ENCODE data around the gene ZCCHC14.

ZCCHC14 gene

DNA sequence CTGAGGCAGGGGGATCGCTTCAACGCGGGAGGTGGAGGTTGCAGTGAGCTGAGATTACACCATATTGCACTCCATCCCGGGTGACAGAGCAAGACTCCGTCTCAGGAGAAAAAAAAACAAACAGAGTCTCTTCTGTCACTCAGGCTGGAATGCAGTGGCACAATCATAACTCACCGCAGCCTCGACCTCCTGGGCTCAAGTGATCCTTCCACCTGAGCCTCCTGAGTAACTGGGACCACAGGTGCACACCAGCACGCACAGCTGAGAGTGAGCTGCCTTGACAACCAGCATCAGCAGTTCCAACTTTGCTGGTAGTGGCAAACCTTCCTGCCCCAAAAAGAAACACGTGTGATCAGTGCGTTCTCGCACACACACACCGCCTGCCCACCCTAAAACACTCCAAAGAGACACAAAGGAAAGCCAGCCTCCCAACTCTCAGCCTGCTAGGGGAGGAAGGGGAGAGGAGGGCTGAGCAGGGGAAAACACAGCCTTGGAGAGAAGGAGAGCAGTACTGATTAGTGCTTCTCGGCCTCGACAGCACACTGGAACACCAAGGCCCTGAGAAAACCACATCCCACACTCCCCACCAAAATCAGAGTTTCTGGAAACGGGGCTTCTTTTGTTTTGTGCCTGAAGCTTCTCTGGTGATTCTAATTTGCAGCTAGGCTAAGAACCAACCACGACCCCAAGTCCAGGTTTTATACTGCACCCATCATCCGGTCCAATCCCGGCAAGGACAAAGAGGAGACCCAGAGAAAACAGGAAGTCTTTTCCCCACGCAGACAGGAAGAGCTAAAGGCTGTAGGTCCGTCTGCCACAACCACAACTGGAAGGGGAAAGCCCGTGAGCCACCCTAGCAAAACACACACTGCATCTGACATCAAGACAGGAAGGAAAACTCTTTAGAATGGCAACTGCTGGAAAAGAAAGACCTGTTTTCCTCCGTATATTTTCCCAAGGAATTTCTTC is 28.8 kb downstream of the ZCCHC14 start:
- no peak overlapping the region for H3K4me3 Mint-ChIP-seq
- no peaks in the 10 kb centered on the region for H3K36me3 Mint-ChIP-seq
- H3K27ac Mint-ChIP-seq, result peak overlapping the region; percentile 78
- H3K4me1 Mint-ChIP-seq, result peaks cover 28% of the 10 kb centered on the region
- peaks cover 3% of the 10 kb centered on the region for H3K27me3 Mint-ChIP-seq
- peak; percentile 76 for ATAC-seq
- no peaks in the 10 kb centered on the region for H3K9me3 Mint-ChIP-seq

DNA sequence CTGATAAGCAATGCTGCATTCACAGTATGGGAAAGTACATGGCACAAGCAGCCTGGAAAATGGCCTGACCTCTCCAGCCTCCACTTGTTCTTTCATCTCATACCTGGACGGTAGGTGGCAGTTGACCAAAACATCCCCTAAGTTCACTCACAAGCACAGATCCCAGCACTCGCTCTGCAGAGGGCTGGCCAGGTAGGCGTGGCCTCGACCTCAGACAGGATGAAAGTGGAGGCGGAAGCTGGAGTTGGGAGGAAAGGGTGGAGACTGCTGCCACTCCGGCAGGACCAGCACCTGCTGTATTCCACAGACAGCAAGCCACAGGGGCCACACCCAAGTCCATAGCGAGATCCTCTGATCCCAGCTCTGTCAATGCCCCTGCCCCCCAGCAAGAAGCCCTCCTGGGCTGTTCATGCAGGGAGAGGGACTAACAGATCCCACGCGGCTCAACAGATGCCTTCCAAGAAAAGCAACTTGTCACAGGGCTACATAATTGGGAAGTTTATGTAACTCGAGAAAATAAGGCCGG is 31.3 kb downstream of the ZCCHC14 start:
- ATAC-seq, result no peak

DNA sequence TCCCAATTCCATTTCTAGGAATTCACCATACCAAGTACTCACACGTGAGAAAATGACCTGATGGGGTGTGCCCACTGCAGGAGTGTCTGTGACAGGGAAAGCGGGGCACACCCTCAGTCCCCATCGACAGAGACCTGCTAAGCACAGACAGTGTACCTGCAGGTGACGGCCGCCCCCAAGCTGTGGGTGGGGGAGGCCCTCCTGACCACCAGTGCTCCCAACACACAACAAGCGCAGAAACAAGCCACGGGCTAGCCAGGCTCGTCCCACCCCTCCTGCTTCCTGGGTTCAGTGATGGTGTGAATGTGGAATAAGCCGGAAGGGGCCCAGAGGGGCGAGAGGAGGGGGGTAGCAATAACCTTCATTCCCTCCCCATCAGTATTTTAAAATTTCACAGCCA is 31.9 kb downstream of the ZCCHC14 start:
- no peaks in the 10 kb centered on the region for H3K36me3 Mint-ChIP-seq
- no peak for ATAC-seq
- H3K27me3 Mint-ChIP-seq, result no peaks in the 10 kb centered on the region
- no peak overlapping the region for H3K4me3 Mint-ChIP-seq
- no peaks in the 10 kb centered on the region for H3K9me3 Mint-ChIP-seq
- H3K27ac Mint-ChIP-seq, result no peak overlapping the region
- H3K4me1 Mint-ChIP-seq, result peaks cover 38% of the 10 kb centered on the region

More for the DNA sequence above, 31.3 kb downstream of the ZCCHC14 start:
- peaks cover 38% of the 10 kb centered on the region for H3K4me1 Mint-ChIP-seq
- H3K4me3 Mint-ChIP-seq, result no peak overlapping the region
- H3K27ac Mint-ChIP-seq, result no peak overlapping the region
- H3K27me3 Mint-ChIP-seq, result no peaks in the 10 kb centered on the region
- H3K36me3 Mint-ChIP-seq, result no peaks in the 10 kb centered on the region
- H3K9me3 Mint-ChIP-seq, result no peaks in the 10 kb centered on the region

DNA sequence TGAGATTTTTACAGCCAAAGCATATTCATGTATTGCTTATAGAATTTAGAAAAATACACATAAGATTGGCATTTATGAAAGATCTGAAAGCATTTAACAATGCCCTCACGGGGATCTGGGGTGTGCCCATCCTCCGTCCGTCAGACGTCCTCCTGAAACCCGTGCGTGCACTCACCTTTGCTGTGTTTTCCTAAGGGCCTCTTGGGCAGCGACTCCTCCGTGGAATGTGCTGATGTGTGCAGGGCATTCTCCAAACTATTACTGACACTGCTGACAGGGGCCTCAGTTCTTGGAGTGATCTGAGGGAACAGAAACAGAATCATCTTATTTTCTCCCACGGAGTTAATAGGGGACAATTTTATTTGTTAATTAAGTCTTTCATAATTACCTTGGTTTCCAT is 33.0 kb downstream of the ZCCHC14 start:
- no peaks in the 10 kb centered on the region for H3K9me3 Mint-ChIP-seq
- no peak overlapping the region for H3K4me3 Mint-ChIP-seq
- no peak overlapping the region for H3K27ac Mint-ChIP-seq
- no peak for ATAC-seq
- no peaks in the 10 kb centered on the region for H3K36me3 Mint-ChIP-seq
- H3K27me3 Mint-ChIP-seq, result no peaks in the 10 kb centered on the region
- peaks cover 31% of the 10 kb centered on the region for H3K4me1 Mint-ChIP-seq

DNA sequence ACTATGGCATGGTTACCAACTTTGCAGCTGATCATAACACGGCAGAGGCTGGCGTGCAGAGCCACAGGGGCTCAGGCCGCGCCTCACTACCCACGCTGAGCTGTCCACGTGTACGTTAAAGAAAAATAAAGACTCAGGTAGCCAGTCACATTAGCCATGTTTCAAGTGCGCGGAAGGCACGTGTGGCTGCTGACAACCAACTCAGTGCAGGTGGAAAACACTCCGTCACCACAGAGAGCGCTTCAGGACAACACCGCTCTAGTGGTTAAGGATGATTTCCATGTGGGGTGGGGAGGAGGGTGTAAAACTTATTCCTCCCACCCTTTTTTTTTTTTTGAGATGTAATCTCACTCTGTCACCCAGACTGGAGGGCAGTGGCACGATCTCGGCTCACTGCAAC is 33.8 kb downstream of the ZCCHC14 start:
- H3K27me3 Mint-ChIP-seq, result peaks cover 4% of the 10 kb centered on the region
- no peak for ATAC-seq
- H3K27ac Mint-ChIP-seq, result no peak overlapping the region
- H3K4me1 Mint-ChIP-seq, result peaks cover 25% of the 10 kb centered on the region
- H3K9me3 Mint-ChIP-seq, result no peaks in the 10 kb centered on the region
- no peak overlapping the region for H3K4me3 Mint-ChIP-seq
- H3K36me3 Mint-ChIP-seq, result no peaks in the 10 kb centered on the region

DNA sequence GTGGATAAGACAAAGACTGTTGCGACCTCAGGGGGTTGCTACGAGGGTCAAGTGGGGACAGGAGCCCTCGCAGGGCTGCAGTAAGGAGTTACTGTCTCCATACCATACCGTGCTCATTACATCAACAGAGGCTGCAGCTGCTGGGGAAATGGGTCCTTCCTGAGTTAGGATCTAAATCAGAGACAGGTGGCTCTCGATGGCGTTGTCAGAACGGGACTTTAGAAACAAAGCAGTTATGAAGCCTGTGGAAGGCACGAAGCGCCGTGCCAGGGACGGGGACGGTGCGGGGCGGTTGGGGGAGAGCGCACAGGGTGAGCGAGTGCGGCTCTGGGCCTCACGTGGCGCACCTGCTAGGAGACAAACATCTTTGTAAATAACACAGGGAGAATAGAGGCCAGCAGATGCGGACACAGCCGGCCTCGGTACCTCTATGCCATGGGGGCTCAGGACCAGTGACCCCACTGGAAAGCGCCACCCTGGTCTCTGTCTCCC is 34.4 kb downstream of the ZCCHC14 start:
- Mint-ChIP-seq H3K4me1 (peaks cover 23% of the 10 kb centered on the region), H3K4me3 (no peak overlapping the region), H3K36me3 (no peaks in the 10 kb centered on the region), H3K9me3 (no peaks in the 10 kb centered on the region), H3K27me3 (peaks cover 10% of the 10 kb centered on the region), H3K27ac (peak overlapping the region; percentile 82)
- ATAC-seq, result no peak

DNA sequence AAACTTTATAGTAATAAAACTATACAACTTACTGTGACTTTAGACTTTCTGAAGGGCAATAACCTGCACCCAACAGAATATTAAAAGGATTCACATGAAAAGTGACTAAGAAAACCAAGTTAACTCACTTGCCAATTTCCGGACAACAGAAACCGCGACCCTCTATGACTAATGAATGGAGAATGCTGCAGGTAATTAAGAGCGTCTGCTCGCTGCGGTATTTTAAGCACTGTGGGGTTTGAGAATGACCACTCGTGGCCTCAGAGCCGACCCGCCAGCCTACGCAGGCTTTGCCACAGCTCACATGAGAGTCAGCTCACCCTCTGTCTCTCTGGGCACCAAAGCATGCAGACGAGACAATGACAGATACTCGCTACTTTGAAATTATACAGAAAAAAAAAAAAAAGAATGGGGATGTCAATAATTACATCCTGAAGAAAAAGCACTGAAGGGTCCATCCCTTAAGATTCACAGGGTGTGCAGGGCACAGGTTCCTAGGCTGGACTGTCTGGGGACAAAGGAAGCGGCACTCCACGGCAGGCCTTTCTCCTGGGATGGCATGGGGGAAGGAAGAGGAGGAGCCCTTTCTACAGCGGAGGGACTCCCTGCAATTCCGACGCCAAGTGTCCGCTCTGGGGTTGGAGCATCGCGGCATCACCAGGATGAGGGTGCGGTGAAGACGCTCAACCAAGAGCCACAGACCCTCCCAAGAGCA is 35.0 kb downstream of the ZCCHC14 start:
- Mint-ChIP-seq H3K27ac (peak overlapping the region; percentile 82), H3K4me1 (peaks cover 21% of the 10 kb centered on the region), H3K9me3 (no peaks in the 10 kb centered on the region), H3K27me3 (peaks cover 15% of the 10 kb centered on the region), H3K4me3 (peak overlapping the region; percentile 26), H3K36me3 (peaks cover 4% of the 10 kb centered on the region)
- peak; percentile 85 for ATAC-seq

DNA sequence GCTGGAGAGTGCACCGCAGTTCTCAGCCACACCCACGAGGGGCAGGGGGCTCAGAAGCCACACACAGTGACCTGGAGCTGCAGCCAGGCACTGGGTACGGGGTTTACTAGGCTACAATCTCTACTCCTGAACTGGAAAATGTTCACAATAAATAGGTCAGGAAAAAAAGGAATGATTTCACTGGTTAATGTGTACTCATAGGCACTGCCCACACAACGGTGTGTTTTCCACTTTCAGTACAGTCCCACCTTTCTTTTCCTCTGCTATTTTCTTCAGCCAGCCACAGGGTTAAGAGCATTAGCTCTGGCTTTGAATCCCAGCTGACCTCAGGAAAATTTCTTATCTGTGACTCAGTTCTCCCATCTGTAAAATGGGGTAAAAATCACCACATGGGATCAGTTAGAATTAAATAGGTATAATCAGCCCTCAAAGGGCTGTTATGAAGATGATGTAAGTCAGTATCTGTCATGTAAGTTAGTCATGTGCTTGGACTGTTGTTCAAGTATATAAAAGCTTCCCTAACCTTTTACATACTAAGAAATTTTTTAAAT is 35.7 kb downstream of the ZCCHC14 start:
- peaks cover 21% of the 10 kb centered on the region for H3K4me1 Mint-ChIP-seq
- H3K27me3 Mint-ChIP-seq, result peaks cover 22% of the 10 kb centered on the region
- H3K36me3 Mint-ChIP-seq, result peaks cover 11% of the 10 kb centered on the region
- no peak overlapping the region for H3K4me3 Mint-ChIP-seq
- ATAC-seq, result peak; percentile 4
- H3K27ac Mint-ChIP-seq, result peak overlapping the region; percentile 82
- no peaks in the 10 kb centered on the region for H3K9me3 Mint-ChIP-seq

DNA sequence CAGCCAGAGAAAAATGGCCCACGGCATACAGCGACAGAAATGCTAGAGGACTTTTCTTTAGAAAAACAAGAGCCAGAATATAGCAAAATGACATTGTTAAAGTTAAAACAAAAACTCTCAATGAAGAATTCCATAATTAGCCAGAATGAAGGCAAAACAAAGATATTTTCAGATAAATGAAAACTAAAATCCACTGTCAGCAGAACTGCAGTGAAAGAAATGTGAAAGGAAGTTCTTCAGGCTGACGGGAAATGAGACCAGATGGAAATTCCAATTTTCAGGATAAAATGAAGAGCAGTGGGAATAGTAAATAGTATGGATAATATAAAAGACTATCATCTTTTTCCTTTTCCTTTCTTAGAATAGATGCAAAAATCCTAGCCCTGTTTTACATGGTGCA is 38.4 kb downstream of the ZCCHC14 start:
- peaks cover 32% of the 10 kb centered on the region for H3K27me3 Mint-ChIP-seq
- H3K4me3 Mint-ChIP-seq, result no peak overlapping the region
- peaks cover 18% of the 10 kb centered on the region for H3K36me3 Mint-ChIP-seq
- peaks cover 15% of the 10 kb centered on the region for H3K4me1 Mint-ChIP-seq
- H3K9me3 Mint-ChIP-seq, result no peaks in the 10 kb centered on the region
- no peak overlapping the region for H3K27ac Mint-ChIP-seq
- no peak for ATAC-seq

DNA sequence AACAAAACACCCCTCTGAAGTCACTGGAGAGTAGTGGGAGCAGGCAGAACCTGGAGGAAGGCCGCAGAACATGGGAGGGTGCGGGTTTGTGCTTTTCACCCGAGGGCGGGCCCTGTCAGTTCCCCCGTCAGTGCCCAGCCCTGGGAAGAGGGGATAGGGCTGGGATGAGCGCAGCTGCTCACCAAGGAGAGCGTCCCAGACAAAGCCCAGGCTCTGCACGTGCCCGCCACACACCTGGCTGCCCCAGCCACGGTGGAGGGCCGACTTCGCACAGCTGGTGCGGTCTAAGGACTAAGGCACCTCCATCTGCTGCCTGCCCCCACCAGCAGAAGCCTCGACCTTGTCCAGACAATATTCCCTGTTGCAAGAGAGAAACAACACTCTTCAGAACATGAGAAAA is 39.5 kb downstream of the ZCCHC14 start:
- Mint-ChIP-seq H3K36me3 (peaks cover 22% of the 10 kb centered on the region), H3K4me1 (peaks cover 15% of the 10 kb centered on the region), H3K9me3 (no peaks in the 10 kb centered on the region), H3K4me3 (no peak overlapping the region), H3K27ac (no peak overlapping the region), H3K27me3 (peaks cover 32% of the 10 kb centered on the region)
- no peak for ATAC-seq

DNA sequence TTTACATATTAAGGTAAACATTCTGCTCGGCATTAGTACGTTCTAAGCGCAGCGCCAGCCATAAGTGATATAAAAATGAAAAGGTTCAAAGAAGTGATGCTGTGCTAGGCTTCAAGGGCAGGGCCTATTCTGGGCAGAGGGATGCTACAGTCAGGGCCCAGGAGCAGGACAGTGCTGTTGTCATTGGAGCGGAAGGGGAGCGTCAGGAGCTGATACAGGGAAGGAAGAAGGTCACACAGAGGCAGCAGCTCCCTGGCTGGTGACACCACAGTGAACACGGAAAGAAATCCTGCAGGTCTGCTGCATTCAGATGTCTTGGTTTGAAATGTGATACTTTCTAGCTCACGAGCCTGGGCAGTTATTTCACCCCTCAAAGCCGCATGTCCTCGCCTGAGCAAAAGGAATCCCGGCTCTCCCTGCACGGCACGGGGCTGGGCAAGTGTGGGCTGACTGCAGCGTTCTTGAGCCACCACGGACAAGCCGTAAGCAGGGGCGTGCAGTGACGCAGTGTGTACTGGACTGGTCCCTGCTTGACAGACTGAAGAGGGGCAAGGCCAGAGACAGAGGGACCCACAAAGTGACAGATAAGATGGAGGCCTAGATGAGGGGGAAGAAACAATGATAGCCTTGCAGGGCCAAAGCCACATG is 41.1 kb downstream of the ZCCHC14 start:
- Mint-ChIP-seq H3K27ac (no peak overlapping the region), H3K36me3 (peaks cover 24% of the 10 kb centered on the region), H3K27me3 (peaks cover 32% of the 10 kb centered on the region), H3K9me3 (no peaks in the 10 kb centered on the region), H3K4me1 (peaks cover 6% of the 10 kb centered on the region), H3K4me3 (no peak overlapping the region)
- ATAC-seq, result no peak

DNA sequence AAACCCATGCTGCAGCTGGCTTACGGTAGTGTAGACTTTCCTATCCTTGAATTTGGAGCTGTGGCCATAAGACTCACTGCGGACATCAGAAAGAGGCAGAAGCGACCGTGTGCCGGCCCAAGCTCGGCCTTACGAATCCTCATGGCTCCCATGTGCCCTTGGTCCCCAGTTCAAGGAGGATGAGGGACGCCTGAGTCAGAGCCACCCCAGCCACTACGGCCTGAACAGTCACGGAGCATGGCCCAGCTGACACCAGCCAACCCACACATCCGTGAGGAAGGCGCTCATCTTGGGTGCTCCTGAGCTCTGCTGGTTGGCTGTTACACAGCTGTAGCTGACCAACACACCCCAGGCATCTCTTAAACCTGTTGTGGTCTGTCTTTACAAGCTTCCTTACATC is 44.0 kb downstream of the ZCCHC14 start:
- Mint-ChIP-seq H3K27me3 (peaks cover 27% of the 10 kb centered on the region), H3K36me3 (peaks cover 35% of the 10 kb centered on the region), H3K27ac (no peak overlapping the region), H3K4me1 (peaks cover 2% of the 10 kb centered on the region), H3K9me3 (no peaks in the 10 kb centered on the region), H3K4me3 (no peak overlapping the region)
- no peak for ATAC-seq

DNA sequence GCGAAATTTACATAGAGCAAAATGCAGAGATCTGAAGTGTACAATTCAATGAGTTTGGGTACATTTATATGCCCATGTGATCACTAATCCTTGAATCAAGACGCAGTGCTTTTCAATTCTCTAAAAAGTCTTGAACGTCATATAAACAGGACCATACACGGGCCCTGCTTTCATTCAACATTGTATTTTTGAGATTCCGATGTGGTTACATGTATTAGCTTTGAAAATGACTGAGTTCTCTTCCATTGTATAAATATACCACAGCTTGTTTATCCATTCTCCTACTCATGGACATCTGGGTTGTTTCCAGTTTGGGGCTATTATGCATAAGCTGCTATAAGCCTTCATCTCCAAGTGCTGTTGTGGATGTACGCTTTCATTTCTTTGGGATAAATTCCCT is 45.5 kb downstream of the ZCCHC14 start:
- Mint-ChIP-seq H3K27ac (no peak overlapping the region), H3K4me1 (no peaks in the 10 kb centered on the region), H3K27me3 (peaks cover 12% of the 10 kb centered on the region), H3K9me3 (no peaks in the 10 kb centered on the region), H3K4me3 (no peak overlapping the region), H3K36me3 (peaks cover 31% of the 10 kb centered on the region)
- ATAC-seq, result no peak

DNA sequence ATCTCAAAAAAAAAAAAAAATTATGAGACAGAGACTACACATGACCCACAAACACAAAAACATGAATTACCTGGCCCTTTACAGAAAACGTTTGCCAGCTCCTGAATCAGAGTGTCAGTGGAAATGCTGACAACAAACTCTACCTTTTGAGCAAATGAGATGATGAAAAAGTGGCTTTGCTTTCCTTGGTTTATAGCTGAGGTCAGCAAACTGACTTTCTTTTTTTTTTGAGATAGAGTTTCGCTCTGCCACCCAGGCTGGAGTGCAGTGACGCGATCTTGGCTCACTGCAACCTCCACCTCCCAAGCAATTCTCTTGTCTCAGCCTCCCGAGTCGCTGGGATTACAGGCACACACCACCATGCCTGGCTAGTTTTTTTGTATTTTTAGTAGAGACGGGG is 46.3 kb downstream of the ZCCHC14 start:
- peaks cover 4% of the 10 kb centered on the region for H3K27me3 Mint-ChIP-seq
- H3K36me3 Mint-ChIP-seq, result peaks cover 29% of the 10 kb centered on the region
- no peak overlapping the region for H3K27ac Mint-ChIP-seq
- no peaks in the 10 kb centered on the region for H3K9me3 Mint-ChIP-seq
- no peak overlapping the region for H3K4me3 Mint-ChIP-seq
- ATAC-seq, result no peak
- H3K4me1 Mint-ChIP-seq, result no peaks in the 10 kb centered on the region

DNA sequence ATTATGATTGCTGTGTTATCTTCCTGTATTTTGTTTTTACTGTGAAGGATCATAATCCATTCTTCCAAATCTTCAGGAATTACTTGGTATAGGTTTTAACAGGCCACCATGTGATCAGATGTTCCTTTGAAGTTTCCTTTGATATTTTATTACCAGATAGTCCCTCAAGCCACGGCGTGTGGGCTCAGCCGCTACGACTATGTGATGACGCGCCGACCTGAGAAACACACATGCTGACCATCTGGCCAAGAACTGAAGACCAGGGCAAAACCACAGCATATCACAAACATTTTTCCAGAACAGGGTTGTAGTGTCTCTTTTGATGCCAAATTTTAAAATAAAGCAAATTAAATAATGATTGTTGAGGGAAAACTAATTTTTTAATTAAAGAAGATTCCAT is 47.3 kb downstream of the ZCCHC14 start:
- H3K36me3 Mint-ChIP-seq, result peaks cover 29% of the 10 kb centered on the region
- no peak overlapping the region for H3K4me3 Mint-ChIP-seq
- H3K27ac Mint-ChIP-seq, result no peak overlapping the region
- no peaks in the 10 kb centered on the region for H3K4me1 Mint-ChIP-seq
- no peaks in the 10 kb centered on the region for H3K27me3 Mint-ChIP-seq
- ATAC-seq, result no peak
- H3K9me3 Mint-ChIP-seq, result no peaks in the 10 kb centered on the region

Data from stimulated activated memory B cell treated with anti-CD40 and anti-IgM and Interleukin-4, amounts not matched to agents 10 μg/mL and 1 μg/mL and 100 μg/mL, for 72 hours (primary cell).